Panc1 (cell line): ENCODE measurements around the gene COL4A1. TPM values are rescaled to one million over a fixed set of nuclear protein-coding genes. Genes with fewer than 3 reads are reported as not detected.

Experiments
- ATAC-seq: fragments of 200-7000 bp; cut with Tn5 transposase; 2 replicates; pipeline ENCODE4 v1.9.1; 2020; ENCODE audit warnings: mild to moderate bottlenecking, moderate library complexity
- BruUV-seq: library from RNA; stranded (reverse); fragments of 400-500 nt; replicated peaks from 2 replicates; lab custom pipeline; 2021; lab: Mats Ljungman, UMichigan
- CTCF ChIA-PET: fragments of 300-600 bp; sonication (Branson Sonifier 250); formaldehyde crosslinking; loops from one replicate; lab custom pipeline; 2022; ENCODE audit warnings: antibody characterized with exemption; lab: Charles Lee
- POLR2A ChIA-PET: fragments of 300-600 bp; sonication (Branson Sonifier 250); formaldehyde crosslinking; loops from one replicate; lab custom pipeline; 2022; ENCODE audit warnings: antibody characterized with exemption; lab: Charles Lee
- DNase-seq: peaks from one replicate; pipeline ENCODE4 v3.0.0-alpha.2; 2010; ENCODE audit warnings: low read depth, low spot score
- H3K27ac ChIP-seq: 2 replicates; pipeline ENCODE4 v1.5.1; 2011; ENCODE audit warnings: mild to moderate bottlenecking, low read length, inconsistent platforms
- H3K27me3 ChIP-seq: fragments of 200-500 bp; sonication (Bioruptor generic); 2 replicates; pipeline ENCODE4 v1.6.0; 2014; ENCODE audit warnings: low read length, inconsistent platforms; ENCODE audit not compliant: control insufficient read depth, insufficient read depth
- H3K36me3 ChIP-seq: fragments of 200-500 bp; sonication (Bioruptor generic); 2 replicates; pipeline ENCODE4 v1.5.1; 2014; ENCODE audit warnings: inconsistent platforms, mild to moderate bottlenecking, low read length, moderate library complexity; ENCODE audit not compliant: control insufficient read depth, insufficient read depth
- H3K4me1 ChIP-seq: 2 replicates; pipeline ENCODE4 v1.5.1; 2011; ENCODE audit warnings: inconsistent platforms, mild to moderate bottlenecking, low read length, moderate library complexity; ENCODE audit not compliant: control insufficient read depth, insufficient read depth
- H3K4me3 ChIP-seq, 2 experiments: 2 replicates each; pipeline ENCODE4 v1.5.1; 2011 to 2012; ENCODE audit warnings: low read depth in 2 of 2, low read length in 2 of 2, mild to moderate bottlenecking in 2 of 2, inconsistent platforms in 1 of 2, moderate library complexity in 1 of 2
- H3K9me3 ChIP-seq: fragments of 200-500 bp; sonication (Bioruptor generic); 2 replicates; pipeline ENCODE4 v1.5.1; 2014; ENCODE audit warnings: low read depth, mild to moderate bottlenecking, inconsistent platforms, low read length, moderate library complexity; ENCODE audit not compliant: control insufficient read depth, insufficient read depth
- POLR2AphosphoS5 ChIP-seq: IDR thresholded peaks from 2 replicates; pipeline ENCODE4 v1.6.1; 2012; ENCODE audit warnings: mild to moderate bottlenecking, low read depth, low read length, moderate library complexity
- REST ChIP-seq, 2 experiments: IDR thresholded peaks; 2 replicates each; pipeline ENCODE4 v1.6.1; 2011 to 2012; ENCODE audit warnings: low read depth in 2 of 2, control low read depth in 1 of 2, low read length in 1 of 2, mild to moderate bottlenecking in 1 of 2, moderate library complexity in 1 of 2; ENCODE audit not compliant: insufficient read depth in 1 of 2
- SIN3A ChIP-seq: IDR thresholded peaks from 2 replicates; pipeline ENCODE4 v1.6.1; 2012; ENCODE audit warnings: low read depth, mild to moderate bottlenecking, low read length, moderate library complexity, borderline replicate concordance; ENCODE audit not compliant: insufficient read depth
- TCF7L2 ChIP-seq: IDR thresholded peaks from 2 replicates; pipeline ENCODE4 v1.6.1; 2011; ENCODE audit warnings: mild to moderate bottlenecking, low read depth, low read length, inconsistent platforms
- in situ Hi-C: cut with HindIII; loops from 2 replicates; pipeline ENCODE4 v1.10.0; 2016; ENCODE audit warnings: low sequenced_read_pairs, low pct_unique_long_range_greater_than_20kb
- intact Hi-C: fragments of 100-400 bp; cut with micrococcal nuclease; formaldehyde crosslinking; loops from one replicate; pipeline ENCODE4 v1.10.0; 2022; ENCODE audit not compliant: unreplicated experiment
- total RNA-seq: library from RNA; stranded (reverse); gene quantifications from one replicate; pipeline ENCODE4 v1.2.1, GENCODE V29; 2021; ENCODE audit not compliant: unreplicated experiment
- TF ChIP-seq, protein P1 (sequence below): fragments of 450-650 bp; IDR thresholded peaks from 2 replicates; pipeline ENCODE4 v1.5.1; 2017; ENCODE audit warnings: mild to moderate bottlenecking

COL4A1 gene
- total RNA-seq, 1 experiment from 2014 or later: 1.1 TPM

DNA sequence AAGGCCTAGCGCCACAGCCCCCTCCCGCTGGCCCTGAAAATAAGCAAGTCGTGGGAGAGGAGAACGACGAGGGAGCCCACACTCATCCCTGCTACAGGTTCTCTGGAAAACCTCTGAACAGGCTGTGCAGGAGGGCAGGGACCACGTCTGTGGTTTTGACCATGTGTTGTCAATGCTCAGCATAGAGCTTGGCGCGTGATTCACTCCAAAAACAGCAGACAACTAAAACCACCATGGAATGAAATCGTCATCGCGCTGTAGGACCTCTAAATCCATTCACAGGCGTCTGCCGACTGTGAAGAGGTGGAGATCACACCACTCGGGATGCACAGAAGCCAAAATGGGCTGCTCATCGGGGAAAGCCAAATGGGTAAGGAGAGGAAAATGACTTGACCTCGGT lies 121.3 kb downstream of the COL4A1 start:
- no peak for TF ChIP-seq POLR2AphosphoS5
- no peak for TF ChIP-seq REST (IDR thresholded peaks at IDR 0.05; ENCODE audit: insufficient read depth in 1 of 2, low read depth in 2 of 2, low read length in 1 of 2)
- TF ChIP-seq, protein P1, sequence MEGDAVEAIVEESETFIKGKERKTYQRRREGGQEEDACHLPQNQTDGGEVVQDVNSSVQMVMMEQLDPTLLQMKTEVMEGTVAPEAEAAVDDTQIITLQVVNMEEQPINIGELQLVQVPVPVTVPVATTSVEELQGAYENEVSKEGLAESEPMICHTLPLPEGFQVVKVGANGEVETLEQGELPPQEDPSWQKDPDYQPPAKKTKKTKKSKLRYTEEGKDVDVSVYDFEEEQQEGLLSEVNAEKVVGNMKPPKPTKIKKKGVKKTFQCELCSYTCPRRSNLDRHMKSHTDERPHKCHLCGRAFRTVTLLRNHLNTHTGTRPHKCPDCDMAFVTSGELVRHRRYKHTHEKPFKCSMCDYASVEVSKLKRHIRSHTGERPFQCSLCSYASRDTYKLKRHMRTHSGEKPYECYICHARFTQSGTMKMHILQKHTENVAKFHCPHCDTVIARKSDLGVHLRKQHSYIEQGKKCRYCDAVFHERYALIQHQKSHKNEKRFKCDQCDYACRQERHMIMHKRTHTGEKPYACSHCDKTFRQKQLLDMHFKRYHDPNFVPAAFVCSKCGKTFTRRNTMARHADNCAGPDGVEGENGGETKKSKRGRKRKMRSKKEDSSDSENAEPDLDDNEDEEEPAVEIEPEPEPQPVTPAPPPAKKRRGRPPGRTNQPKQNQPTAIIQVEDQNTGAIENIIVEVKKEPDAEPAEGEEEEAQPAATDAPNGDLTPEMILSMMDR: no peak
- H3K4me1 ChIP-seq: no peaks in the 10 kb centered on the region
- H3K27me3 ChIP-seq: no peaks in the 10 kb centered on the region
- ChIA-PET POLR2A (no interaction called here), CTCF (no interaction called here)
- H3K4me3 ChIP-seq: no peak overlapping the region
- H3K36me3 ChIP-seq: no peaks in the 10 kb centered on the region
- no peak overlapping the region for H3K27ac ChIP-seq
- no peaks in the 10 kb centered on the region for H3K9me3 ChIP-seq
- in situ Hi-C loops (no loop called here), intact Hi-C loops (no loop called here)
- no peak for DNase-seq
- BruUV-seq: no TSS peak
- ATAC-seq: no peak

DNA sequence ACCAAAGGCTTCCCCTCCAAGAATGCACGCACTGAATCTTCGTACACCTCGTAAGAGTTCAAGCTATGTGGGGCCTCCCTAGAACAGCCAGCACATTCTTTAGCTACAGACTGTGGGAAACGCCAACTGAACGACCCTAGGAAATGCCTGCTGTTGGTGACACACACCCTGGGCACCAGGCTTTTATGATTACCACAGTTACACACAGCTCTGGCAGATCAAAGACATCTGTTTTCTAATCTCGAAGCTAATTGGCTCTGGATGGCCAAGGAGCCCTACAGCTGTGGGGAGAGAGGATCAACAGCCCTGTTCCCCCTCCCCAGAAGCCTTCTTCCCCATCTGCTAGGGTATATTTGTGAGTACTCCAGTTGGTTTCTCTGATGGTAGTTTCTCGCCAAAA lies 123.0 kb downstream of the COL4A1 start:
- H3K4me1 ChIP-seq: no peaks in the 10 kb centered on the region
- H3K27ac ChIP-seq: no peak overlapping the region
- POLR2A ChIA-PET: no interaction called here
- intact Hi-C loops: no loop called here
- in situ Hi-C loops: no loop called here
- no peaks in the 10 kb centered on the region for H3K36me3 ChIP-seq
- ATAC-seq (no peak), DNase-seq (no peak)
- BruUV-seq: no TSS peak
- no peaks in the 10 kb centered on the region for H3K9me3 ChIP-seq
- CTCF ChIA-PET: no interaction called here
- no peak overlapping the region for H3K4me3 ChIP-seq
- TF ChIP-seq TCF7L2 (no peak), POLR2AphosphoS5 (no peak), SIN3A (no peak), REST (IDR thresholded peaks at IDR 0.05; ENCODE audit: insufficient read depth in 1 of 2, low read depth in 2 of 2, low read length in 1 of 2) (no peak)
- TF ChIP-seq, protein P1: no peak
- no peaks in the 10 kb centered on the region for H3K27me3 ChIP-seq
